Thyroid gland (tissue), 4 donors: ENCODE measurements around the gene F13A1.

ENCODE experiments used
- CTCF ChIP-seq, 6 experiments: fragments of 200-600 bp in 3 of 6; fragments of 450-650 bp in 3 of 6; sonication (generic) in 3 of 6; IDR thresholded peaks; one replicate each; pipeline ENCODE4 v1.5.1; 2016 to 2019; ENCODE audit warnings: antibody characterized with exemption in 6 of 6, mild to moderate bottlenecking in 2 of 6, inconsistent platforms in 1 of 6, moderate library complexity in 1 of 6
- POLR2A ChIP-seq, 2 donors: fragments of 450-650 bp; IDR thresholded peaks; one replicate each; pipeline ENCODE4 v1.6.1; 2017; ENCODE audit warnings: antibody characterized with exemption in 2 of 2, mild to moderate bottlenecking in 2 of 2, moderate library complexity in 1 of 2

GRCh38 chr6:6152060-6152459, 168.4 kb downstream of the F13A1 start:
- TF ChIP-seq CTCF (IDR thresholded peaks at IDR 0.05) = no peak
- TF ChIP-seq POLR2A (IDR thresholded peaks at IDR 0.05) = no peak
